ENCODE measurements around the gene CD63. TPM values are rescaled to one million over a fixed set of nuclear protein-coding genes. Genes with fewer than 3 reads are reported as not detected.

Gene CD63
- total RNA-seq, 1 experiment from 2014 or later: 1,362 TPM

DNA sequence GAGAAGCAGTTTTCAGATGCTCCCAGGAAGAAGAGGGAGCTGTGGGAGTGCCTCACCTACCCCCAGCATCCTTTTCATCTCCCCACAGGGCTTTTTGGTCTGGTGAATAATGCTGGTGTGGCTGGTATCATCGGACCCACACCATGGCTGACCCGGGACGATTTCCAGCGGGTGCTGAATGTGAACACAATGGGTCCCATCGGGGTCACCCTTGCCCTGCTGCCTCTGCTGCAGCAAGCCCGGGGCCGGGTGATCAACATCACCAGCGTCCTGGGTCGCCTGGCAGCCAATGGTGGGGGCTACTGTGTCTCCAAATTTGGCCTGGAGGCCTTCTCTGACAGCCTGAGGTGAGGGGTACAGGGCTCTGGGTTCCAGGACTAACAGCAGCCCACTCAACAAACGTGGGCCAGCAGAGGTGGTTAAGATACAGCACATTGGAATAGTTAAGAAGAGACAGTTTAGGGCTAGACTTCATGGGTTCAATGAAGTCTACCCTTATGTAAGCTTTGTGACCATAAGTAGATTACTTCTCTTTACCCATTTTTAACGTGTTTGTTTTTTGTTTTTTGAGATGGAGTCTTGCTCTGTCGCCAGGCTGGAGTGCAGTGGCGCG, 7.1 kb downstream of the CD63 start:
- DNase-seq (ENCODE audit: low spot score): no peak

GRCh38 chr12:55720894-55721444, 7.8 kb downstream of the CD63 start:
- DNase-seq (ENCODE audit: low spot score): peak; percentile 97

DNA sequence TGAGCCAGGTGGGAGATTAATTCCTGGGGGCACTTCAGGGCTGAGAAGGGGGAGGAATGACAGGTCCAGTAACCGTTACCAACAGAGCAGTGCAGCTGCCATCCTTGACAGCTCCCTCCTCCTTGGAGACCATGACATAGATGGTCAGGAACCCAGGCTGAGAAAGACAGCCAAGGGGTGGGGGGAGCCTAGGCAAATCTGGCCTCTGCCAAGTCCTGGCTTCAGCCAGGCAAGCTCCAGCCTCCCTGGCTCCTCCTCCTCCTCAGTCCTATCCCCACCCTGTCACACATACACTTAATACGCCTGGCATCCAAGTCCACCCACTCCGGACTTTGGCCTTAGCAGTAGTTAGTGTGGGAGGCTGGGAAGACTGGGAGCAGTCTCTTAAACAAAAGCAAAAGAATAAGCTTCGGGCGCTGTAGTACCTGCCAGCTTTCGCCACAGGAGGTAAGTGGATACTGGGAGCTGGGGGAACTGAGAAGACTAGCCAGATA, 8.7 kb downstream of the CD63 start, which contains the start of gene RDH5:
Gene RDH5, plus strand, starts transcription at position 323 of the 494 bp plus-strand sequence. CDS start 792 bp downstream, outside the sequence.
- peak; percentile 68 for DNase-seq (ENCODE audit: low spot score)

GRCh38 chr12:55719371-55719770, 9.4 kb downstream of the CD63 start:
- DNase-seq (ENCODE audit: low spot score): no peak

- no peak for DNase-seq (ENCODE audit: low spot score)
Observed at GRCh38 chr12:55718624-55719275, 10.1 kb downstream of the CD63 start.

DNA sequence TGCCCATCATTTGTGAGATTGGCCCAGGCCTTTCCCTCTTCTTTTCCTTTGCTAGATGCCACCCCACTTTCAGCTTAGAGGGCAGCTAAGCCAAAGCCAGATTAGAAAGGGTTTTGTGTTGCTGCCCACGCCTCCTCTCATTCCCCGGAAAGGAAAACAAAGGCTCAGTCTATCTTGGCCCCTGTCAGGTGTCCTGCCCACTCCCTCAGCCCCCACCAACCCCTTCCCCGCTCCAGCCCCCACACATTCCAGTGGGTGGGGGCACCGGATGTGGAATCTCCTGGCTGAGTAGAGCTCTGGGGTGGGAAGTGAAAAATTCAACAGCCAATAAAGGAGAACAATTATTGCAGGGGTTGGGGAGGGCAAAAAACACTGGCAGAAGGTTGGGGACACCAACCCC, 10.8 kb downstream of the CD63 start:
- peak; percentile 64 for DNase-seq (ENCODE audit: low spot score)

GRCh38 chr12:55717011-55718007, 11.5 kb downstream of the CD63 start:
- DNase-seq (ENCODE audit: low spot score): peak; percentile 75

GRCh38 chr12:55716582-55716957, 12.2 kb downstream of the CD63 start:
- no peak for DNase-seq (ENCODE audit: low spot score)

DNA sequence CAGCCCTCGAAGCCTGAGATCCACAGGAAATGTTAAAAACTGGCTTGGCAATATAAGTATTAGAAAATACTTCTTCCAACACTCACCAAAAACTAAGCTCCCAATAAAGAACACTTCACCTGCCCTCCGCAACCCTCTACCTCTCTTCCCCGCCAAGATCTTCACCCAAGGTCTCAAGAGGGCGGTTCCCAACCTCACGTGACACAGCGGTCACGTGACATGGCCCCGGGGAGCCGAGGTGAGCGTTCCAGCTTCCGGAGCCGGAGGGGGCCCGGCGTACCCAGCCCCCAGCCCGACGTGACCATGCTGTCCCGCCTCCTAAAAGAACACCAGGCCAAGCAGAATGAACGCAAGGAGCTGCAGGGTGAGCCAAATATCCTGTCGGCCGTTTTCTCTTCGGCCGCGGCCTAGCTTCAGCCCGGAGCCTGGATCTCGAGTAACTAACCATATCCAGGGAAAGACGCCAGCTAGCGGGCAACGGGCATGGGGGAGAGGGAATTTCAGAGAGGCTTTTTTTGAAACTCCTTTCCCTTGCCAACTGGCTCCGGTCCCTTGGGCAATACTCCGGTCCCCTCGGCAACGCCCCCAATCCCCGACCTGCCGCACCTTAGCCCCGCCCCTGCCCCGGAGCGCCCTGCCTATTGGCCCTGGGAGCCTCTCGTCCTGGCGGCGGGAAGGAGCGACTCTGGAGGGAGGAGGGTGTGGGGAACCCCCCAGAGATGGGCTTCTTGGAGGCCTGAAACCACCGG, 12.8 kb downstream of the CD63 start, which contains the start of gene BLOC1S1:
Gene BLOC1S1, plus strand, starts transcription at position 214 of the 749 bp plus-strand sequence. Its CDS starts 6 bp downstream, at position 220.
- peak; percentile 84 for DNase-seq (ENCODE audit: low spot score)

DNA sequence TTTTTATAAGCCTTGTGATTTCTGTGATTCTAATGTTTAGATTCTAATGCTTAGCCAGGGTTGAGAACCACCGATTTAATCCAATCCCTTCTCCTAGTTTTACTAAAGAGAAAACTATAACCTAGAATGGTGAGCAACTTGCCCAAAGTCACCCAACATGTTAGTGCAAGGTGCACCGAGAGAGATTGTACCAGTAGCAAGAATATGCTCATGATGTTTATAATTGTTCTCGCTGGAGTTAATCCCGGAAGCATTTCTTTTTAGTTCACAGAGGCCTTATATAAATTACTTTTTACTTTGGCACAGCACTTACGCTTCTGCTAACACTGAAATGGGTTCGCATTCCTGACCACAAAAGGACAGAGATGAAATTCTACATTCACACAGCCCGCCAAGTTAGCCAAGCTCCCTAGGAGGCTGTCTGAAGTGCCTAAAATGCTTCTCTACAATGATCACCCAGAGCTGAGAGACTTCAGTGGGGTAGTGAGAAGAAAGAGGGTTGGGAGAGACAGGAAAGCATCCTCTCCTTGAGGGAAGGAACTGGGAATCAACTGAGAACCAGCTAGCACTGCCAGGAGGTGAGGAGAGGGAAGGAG, 13.5 kb downstream of the CD63 start:
- no peak for DNase-seq (ENCODE audit: low spot score)

- no peak for DNase-seq (ENCODE audit: low spot score)
Observed at GRCh38 chr12:55713721-55714120, 15.1 kb downstream of the CD63 start.

DNA sequence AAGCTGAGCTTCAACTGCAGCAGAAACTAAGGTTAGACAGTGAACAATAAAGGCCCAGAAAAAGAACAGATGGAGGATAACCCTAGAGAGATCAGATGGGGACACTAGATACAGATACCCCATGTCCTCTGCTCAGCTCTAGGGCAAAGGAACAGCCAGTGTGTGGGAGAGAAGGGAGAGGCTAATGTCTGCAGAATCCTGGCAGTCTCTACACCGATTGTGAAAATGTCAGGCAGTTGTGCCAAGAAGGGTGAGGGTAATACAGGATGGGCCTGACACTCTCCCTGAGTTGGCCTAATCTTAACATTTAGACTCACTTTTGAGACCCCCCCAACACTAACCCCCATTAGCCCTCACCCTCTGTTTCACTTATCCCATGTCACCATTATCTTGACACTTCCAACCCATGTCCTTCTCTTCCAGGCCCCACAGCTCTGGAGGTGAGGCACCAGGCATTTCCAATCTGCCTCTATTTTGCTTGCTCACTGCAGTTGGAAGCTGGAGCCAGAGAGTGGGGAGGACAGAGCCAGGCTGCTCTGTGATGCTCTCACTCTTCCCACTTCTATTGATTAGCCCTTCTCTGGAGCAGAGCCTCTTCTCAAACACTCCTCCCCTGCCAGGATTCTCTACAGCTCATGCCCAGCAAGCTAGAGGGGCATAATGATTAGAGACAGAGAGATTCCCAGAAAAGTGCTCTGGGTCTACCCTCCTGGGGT, 16.0 kb downstream of the CD63 start:
- no peak for DNase-seq (ENCODE audit: low spot score)

- DNase-seq (ENCODE audit: low spot score): no peak
Observed at GRCh38 chr12:55711786-55712553, 16.8 kb downstream of the CD63 start.

- no peak for DNase-seq (ENCODE audit: low spot score)
Observed at GRCh38 chr12:55708695-55709233, 20.0 kb downstream of the CD63 start.

DNA sequence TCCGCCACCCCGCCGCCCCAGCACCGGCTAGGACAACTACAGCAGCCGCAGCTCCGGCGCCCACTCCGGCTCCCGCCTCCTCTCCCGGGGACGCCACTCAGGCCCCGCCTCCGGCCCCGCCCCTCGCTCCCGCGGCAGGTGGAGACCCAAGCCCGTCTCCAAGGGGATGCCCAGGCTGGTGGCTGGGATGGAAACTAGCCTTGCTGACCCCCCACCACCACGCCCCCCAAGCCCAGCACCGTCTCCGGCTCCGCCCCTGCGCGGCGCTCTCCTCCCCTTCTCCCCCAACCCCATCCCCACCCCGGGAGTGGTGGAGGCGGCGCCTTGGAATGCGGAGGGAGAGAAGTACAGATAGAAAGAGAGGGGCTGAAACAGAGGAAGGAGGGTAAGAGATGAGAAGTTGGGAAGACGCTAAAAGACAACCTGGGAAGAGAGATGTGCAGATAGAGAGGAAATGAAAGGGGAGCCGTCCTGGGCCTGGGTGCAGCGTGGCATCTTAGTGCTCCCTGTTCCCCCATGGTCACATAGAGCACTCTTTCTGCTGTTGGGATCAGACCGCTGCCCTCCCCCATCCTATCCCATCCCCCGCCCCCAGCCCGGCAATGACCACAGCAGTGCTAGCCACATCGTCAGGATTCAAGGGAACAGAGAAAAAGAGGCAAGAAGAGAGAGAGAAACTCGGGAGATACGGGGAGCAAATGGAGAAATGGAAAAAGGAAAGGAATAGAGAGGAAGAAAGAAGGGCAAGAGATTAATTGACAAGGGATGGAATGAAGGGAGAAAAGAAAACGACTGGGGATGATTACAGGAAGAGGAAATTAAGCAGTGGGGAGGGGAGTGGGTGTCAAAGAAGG, 20.7 kb downstream of the CD63 start, which contains the start of gene ITGA7:
Gene ITGA7, minus strand, starts transcription at position 64 of the 854 bp plus-strand sequence. CDS start 222 bp downstream, outside the sequence.
- peak; percentile 34 for DNase-seq (ENCODE audit: low spot score)

DNA sequence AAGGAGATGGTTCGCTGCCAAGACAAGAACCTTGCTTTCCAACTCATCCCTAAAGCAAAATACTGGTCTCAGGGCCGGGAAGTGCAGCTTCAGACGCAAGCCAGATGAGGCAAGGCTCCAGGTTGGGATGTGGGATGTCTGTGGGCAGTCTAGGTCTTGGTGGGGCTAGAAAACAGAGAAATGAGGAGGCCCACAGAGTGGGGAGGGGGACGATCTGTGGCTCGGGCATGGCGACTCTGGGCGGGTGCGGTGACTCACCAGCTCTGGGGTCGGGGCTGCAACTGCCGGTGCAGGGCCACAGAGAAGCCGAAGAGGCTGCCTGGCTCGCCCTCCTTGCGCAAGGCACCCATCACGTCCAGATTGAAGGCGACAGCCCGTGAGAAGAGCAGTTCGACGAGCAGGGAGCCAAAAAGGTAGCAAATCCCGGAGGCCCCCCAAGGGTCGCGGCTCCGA, 21.6 kb downstream of the CD63 start:
- DNase-seq (ENCODE audit: low spot score): no peak

DNA sequence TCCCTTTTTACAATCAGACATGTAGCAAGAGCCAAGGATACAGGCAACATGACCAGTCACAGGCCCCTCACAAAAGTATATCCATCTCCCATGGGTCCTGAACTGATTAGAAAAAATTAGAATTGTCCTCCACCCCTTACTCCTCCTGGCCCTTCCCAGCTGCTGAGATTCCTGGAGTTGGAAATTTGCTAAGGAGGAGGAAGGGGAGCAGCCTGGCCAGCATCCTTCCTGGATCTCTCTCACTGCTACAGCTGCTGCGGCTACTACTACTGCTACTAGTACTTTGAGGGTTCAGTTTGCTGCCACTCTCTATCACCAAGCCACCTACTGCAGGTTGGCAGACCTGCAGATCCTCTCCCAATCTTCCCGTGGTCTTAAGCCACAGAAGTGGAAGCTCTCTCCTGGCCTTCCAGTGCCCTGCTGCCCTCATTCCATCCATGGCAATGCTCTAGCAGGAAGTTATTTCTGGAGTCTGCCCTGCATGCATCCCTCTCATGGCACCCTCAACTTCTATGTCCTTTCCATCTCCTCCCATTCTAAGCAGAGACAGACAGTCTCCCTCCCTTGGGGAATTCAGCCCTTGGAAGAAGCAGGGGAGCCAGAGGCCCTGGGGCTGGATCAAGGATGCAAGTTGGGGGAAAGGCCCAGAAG, 22.1 kb downstream of the CD63 start:
- DNase-seq (ENCODE audit: low spot score): no peak
